Renal pelvis (tissue), 4 donors: Measurements from ENCODE around the gene DAPL1. TPM values are rescaled to one million over a fixed set of nuclear protein-coding genes. Genes with fewer than 3 reads are reported as not detected.

Source experiments
- DNase-seq: peaks from one replicate; pipeline ENCODE4 v3.0.0-alpha.2; 2013
- polyA plus RNA-seq, 3 donors: library from polyadenylated mRNA; unstranded; fragments of 120-200 nt; gene quantifications; one replicate each; pipeline ENCODE4 v1.2.1, GENCODE V29; 2013; ENCODE audit not compliant: insufficient read length in 3 of 3

DAPL1 gene
- polyA plus RNA-seq, 3 donors, result 26.3 to 42.8 (median 40.9) TPM

DNA sequence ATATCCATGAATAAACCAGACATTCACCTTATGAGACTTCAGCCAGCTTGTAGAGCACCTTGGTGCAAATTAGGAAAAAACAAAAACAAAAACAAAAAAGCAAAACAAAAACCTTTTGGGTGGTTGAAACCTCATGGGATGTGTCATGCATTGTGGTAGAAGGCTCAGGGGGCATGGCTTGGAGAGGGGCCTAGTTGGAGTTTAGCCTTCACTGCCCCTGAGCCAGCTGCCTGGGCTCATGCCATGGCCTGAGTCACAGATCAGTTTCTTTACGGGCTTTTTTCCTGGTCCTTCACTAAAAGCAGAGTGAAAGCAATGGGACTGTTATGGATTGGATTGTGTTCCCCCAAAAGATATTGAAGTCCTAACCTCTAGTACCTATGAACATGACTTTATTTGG is 22.0 kb upstream of the DAPL1 start:
- no peak for DNase-seq

- DNase-seq, result no peak
Observed at GRCh38 chr2:158774681-158775080, 20.4 kb upstream of the DAPL1 start.

DNA sequence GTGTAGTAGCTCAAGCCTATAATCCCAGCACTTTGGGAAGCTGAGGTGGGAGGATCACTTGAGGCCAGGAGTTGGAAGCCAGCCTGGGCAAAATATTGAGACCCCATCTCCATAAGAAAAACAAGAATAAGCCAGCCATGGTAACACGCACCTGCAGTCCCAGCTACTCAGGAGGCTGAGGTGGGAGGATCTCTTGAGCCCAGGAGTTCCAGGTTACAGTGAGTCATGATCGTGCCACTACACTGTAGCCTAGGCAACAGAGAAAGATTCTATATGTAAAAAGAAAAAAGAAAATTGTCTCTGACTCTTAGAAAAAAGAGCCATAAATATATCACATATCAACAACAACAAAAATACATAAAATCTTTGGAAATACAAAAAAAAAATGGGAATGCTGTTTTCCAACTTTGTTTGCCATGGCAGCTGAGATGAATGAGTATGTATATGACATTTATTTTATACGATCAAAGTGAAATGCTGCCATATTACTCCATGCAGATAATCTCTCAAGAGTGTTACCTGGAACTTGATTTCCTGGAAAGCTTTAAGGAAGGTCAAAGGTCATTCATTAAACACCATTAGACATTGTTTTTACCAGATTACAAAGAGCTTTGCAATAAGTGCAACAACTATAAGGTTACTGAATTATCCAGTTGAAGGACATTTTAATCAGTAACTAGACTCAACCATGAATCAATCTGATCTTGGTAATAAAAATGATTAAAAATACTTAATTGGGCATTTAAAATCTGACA is 19.7 kb upstream of the DAPL1 start:
- DNase-seq, result no peak

- no peak for DNase-seq
Observed at GRCh38 chr2:158776231-158776630, 18.9 kb upstream of the DAPL1 start.

DNA sequence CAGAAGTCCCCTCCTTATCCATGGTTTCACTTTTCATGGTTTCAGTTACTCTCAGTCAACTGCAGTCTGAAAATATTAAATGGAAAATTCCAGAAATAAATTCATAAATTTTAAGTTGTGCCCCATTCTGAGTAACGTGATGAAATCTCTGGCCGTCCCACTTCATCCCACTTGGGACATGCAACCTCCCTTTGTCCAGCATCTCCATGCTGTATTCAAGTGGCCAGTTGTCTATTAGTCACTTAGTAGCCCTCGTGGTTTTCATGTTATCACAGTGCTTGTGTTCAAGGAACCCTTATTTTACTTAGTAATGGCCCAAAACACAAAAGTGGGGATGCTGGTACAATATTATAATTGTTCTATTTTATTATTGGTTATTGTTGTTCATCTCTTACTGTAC is 18.0 kb upstream of the DAPL1 start:
- DNase-seq, result no peak

GRCh38 chr2:158778243-158778642 is 16.9 kb upstream of the DAPL1 start:
- no peak for DNase-seq

DNA sequence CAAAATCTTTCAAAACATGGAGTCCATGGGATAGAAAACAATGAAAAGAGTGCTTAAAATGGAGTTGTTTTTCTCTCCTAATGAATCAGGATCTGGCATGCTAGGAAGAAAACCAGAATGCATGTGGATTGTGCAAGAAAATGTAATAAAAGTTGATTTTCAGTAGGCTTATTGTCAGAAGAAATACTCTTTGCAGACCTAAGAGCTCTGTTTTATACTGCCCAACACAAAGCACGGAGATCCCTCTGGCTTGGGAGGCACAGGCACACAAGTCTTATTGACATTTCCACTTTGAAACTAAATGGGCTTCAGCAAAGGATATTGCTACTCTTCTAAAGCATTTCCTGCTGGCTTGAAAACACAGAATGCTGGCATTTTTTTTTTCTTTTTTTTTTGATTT is 15.5 kb upstream of the DAPL1 start:
- DNase-seq, result no peak

GRCh38 chr2:158781353-158781961 is 13.7 kb upstream of the DAPL1 start:
- DNase-seq, result no peak

GRCh38 chr2:158782136-158782535 is 13.0 kb upstream of the DAPL1 start:
- DNase-seq, result no peak

- no peak for DNase-seq
Observed at GRCh38 chr2:158782616-158783015, 12.5 kb upstream of the DAPL1 start.

DNA sequence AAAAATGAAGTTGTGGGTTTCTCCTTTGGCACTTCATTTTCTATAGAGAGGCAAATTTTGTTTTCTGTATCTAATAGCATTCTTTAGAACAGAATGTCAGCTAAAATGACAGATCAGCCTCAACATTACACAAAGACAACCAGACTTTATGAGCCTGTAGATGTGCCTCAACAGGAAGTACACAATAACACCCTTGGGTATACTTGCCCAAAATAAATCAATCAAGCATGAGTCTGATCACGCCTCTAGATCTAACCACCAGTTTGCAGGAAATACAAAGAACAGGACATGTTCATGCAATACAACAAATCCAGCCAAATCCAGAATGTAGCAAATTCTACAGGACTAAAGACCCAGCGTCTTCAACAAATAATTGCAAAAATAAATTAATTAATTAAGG is 11.2 kb upstream of the DAPL1 start:
- no peak for DNase-seq

GRCh38 chr2:158786897-158787296 is 8.2 kb upstream of the DAPL1 start:
- no peak for DNase-seq

GRCh38 chr2:158788951-158789350 is 6.2 kb upstream of the DAPL1 start:
- DNase-seq, result no peak

GRCh38 chr2:158796652-158797051 is 1.5 kb downstream of the DAPL1 start:
- DNase-seq, result no peak

DNA sequence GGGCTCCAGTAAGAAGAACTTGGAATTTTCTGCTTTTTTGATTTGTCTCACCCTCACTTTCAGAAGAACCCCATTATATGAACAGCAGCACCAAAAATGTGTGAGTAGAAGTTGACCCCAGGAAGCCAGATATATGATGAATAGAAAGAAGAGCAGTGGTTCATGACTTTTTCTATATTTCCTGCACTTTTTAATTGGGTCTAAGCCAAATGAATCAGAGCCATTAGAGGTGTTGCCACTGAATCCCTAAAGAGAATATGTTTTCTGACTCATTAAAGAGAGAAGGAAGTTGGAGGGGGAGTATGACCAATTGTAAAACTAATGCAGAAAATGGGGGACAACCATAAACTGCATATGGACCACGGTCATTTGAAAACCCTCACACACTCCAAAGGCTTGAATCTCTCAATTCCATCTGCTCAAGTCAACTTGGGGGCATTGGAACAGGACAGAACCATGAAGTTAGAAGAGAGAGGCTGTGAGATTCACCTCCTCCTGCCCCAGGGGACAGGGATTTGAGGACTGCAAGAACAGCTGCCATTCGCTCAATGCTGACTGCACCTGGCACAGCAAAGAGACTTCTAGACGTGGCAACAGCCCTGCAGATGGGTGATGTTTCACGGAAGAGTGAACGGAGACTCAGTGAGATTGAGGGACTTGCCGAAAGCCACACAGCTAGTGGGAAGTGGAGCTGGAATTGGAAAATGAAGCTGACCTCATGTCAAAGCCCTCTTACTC is 3.0 kb downstream of the DAPL1 start:
- no peak for DNase-seq

- no peak for DNase-seq
Observed at GRCh38 chr2:158799181-158799580, 4.1 kb downstream of the DAPL1 start.

DNA sequence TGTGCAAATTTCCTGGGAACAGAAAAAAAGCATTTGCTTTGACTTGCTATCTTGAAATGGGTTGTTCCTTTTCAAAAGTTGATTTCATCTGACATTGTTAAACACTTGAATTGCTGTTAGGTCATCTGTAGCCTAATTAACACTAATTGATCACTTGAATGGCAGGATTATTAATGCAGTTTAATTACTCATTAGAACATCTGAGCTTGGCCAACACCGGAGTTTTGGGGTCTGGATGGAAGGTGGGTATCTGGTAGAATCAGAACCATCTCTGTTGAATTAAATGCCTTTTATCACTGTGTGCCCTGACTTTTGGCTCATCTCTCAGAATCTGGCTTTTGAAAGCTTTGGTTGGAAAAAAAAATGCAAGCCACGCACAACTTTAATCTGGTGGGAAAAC is 8.4 kb downstream of the DAPL1 start:
- DNase-seq, result no peak

GRCh38 chr2:158805255-158805654 is 10.1 kb downstream of the DAPL1 start:
- DNase-seq, result no peak

GRCh38 chr2:158805936-158806335 is 10.8 kb downstream of the DAPL1 start:
- DNase-seq, result no peak

DNA sequence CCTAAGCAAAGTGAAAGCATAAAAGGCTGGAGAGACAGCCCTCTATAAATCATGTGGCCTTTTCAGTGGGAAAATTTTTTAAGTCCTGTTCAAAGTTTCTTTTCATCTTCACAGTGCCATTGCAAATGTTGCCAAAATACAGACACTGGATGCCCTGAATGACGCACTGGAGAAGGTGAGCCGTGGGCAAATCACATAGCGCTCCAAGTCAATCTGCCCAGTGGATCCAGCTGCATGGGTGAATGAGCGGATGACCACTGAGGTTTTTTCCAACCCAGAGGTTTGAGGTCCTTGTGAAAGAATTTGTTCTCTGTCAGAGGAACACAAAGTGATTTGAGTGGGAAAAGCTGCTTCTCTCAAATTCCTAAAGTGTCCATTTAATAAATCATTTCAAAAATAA is 11.8 kb downstream of the DAPL1 start:
- DNase-seq, result no peak

DNA sequence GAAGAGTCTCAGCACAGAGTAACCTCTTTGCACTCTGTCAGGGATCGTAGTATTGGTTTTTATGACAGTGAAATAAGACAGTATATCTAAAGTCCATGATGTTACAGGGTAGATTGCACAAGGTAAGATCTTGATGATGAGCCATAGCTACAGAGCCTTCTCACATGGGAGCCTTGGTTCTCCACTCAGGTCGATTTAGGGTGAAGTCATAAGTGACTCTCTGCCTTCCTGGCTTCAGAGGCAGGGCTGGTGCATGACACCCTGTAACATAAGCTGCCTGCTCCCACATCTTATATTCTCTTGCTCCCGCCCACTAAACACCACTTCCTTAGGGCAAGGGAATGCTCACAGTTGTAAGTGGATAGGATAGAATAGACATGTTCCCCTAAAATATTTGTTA is 13.3 kb downstream of the DAPL1 start:
- DNase-seq, result no peak

DNA sequence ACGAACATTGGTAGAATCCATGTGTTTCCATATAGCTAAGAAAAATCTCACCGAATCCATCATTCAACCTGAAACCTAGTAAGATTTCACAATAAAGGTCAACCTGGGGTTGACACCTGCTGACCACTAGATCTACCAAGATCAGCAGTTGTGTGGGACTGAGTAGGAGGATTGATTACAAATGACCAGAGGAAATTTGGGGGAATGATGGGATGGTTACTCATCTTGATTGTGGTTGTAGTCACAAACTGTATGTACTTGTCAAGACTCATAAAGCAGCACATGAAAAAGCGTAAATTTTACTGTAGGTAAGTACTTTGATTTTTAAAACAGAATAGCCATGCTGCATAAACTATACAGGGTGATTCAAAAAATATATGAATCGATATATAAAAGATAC is 14.7 kb downstream of the DAPL1 start:
- no peak for DNase-seq
